ENCODE measurements around the gene FOS.

DNA sequence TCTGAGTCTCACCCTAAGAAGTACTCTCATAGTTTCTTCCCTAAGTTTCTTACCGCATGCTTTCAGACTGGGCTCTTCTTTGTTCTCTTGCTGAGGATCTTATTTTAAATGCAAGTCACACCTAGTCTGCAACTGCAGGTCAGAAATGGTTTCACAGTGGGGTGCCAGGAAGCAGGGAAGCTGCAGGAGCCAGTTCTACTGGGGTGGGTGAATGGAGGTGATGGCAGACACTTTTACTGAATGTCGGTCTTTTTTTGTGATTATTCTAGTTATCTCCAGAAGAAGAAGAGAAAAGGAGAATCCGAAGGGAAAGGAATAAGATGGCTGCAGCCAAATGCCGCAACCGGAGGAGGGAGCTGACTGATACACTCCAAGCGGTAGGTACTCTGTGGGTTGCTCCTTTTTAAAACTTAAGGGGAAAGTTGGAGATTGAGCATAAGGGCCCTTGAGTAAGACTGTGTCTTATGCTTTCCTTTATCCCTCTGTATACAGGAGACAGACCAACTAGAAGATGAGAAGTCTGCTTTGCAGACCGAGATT is 1.7 kb downstream of the FOS start:
- TF ChIP-seq, protein P1, sequence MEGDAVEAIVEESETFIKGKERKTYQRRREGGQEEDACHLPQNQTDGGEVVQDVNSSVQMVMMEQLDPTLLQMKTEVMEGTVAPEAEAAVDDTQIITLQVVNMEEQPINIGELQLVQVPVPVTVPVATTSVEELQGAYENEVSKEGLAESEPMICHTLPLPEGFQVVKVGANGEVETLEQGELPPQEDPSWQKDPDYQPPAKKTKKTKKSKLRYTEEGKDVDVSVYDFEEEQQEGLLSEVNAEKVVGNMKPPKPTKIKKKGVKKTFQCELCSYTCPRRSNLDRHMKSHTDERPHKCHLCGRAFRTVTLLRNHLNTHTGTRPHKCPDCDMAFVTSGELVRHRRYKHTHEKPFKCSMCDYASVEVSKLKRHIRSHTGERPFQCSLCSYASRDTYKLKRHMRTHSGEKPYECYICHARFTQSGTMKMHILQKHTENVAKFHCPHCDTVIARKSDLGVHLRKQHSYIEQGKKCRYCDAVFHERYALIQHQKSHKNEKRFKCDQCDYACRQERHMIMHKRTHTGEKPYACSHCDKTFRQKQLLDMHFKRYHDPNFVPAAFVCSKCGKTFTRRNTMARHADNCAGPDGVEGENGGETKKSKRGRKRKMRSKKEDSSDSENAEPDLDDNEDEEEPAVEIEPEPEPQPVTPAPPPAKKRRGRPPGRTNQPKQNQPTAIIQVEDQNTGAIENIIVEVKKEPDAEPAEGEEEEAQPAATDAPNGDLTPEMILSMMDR (IDR thresholded peaks at IDR 0.05), result no peak
- TF ChIP-seq POLR2AphosphoS5 (IDR thresholded peaks at IDR 0.05) (no peak), EP300 (IDR thresholded peaks at IDR 0.05) (no peak)
